ENCODE results near the gene CLASP2. TPM values are rescaled to one million over a fixed set of nuclear protein-coding genes. Genes with fewer than 3 reads are reported as not detected.

The CLASP2 gene
- total RNA-seq, 4 donors from 2014 or later = 26.1 to 68.7 (median 44.5) TPM

GRCh38 chr3:33668618-33669017 lies 49.4 kb downstream of the CLASP2 start:
- ATAC-seq (ENCODE audit: low FRiP score) (no peak), DNase-seq (ENCODE audit: low spot score) (no peak)
- no peak for TF ChIP-seq CTCF (IDR thresholded peaks at IDR 0.05)

- no peak for ATAC-seq (ENCODE audit: low FRiP score)
- TF ChIP-seq CTCF (IDR thresholded peaks at IDR 0.05) = no peak
- DNase-seq (ENCODE audit: low spot score) = no peak
These were observed 52.8 kb downstream of the CLASP2 start for GRCh38 chr3:33665294-33665693.

- ATAC-seq (ENCODE audit: low FRiP score) (no peak), DNase-seq (ENCODE audit: low spot score) (no peak)
- no peak for TF ChIP-seq CTCF (IDR thresholded peaks at IDR 0.05)
These were observed 53.9 kb downstream of the CLASP2 start for GRCh38 chr3:33664195-33664594.

- DNase-seq (ENCODE audit: low spot score) = no peak
- no peak for ATAC-seq (ENCODE audit: low FRiP score)
- TF ChIP-seq CTCF (IDR thresholded peaks at IDR 0.05) = no peak
These were observed 55.0 kb downstream of the CLASP2 start for GRCh38 chr3:33663042-33663441.

GRCh38 chr3:33659856-33660434 lies 58.1 kb downstream of the CLASP2 start:
- ATAC-seq (ENCODE audit: low FRiP score) (no peak), DNase-seq (ENCODE audit: low spot score) (no peak)
- no peak for TF ChIP-seq CTCF (IDR thresholded peaks at IDR 0.05)

GRCh38 chr3:33658991-33659848 lies 58.8 kb downstream of the CLASP2 start:
- DNase-seq (ENCODE audit: low spot score) (no peak), ATAC-seq (ENCODE audit: low FRiP score) (peak; percentile 90)
- TF ChIP-seq CTCF (IDR thresholded peaks at IDR 0.05) = no peak

GRCh38 chr3:33658621-33658990 lies 59.4 kb downstream of the CLASP2 start:
- ATAC-seq (ENCODE audit: low FRiP score) = peak; percentile 34
- no peak for TF ChIP-seq CTCF (IDR thresholded peaks at IDR 0.05)
- no peak for DNase-seq (ENCODE audit: low spot score)

All from omental fat pad (tissue), 4 donors.